ENCODE data around the gene RAB40B. TPM values are rescaled to one million over a fixed set of nuclear protein-coding genes. Genes with fewer than 3 reads are reported as not detected.

The RAB40B gene
- total RNA-seq, 1 experiment from 2014 or later = 17.9 TPM

- DNase-seq (ENCODE audit: low read depth) = no peak
These were observed 82.3 kb downstream of the RAB40B start for GRCh38 chr17:82616021-82616711.

- DNase-seq (ENCODE audit: low read depth) = no peak
These were observed 83.1 kb downstream of the RAB40B start for GRCh38 chr17:82615084-82616020.

GRCh38 chr17:82614095-82614631, 84.3 kb downstream of the RAB40B start:
- no peak for DNase-seq (ENCODE audit: low read depth)

- no peak for DNase-seq (ENCODE audit: low read depth)
These were observed 85.0 kb downstream of the RAB40B start for GRCh38 chr17:82613283-82614094.

- no peak for DNase-seq (ENCODE audit: low read depth)
These were observed 87.1 kb downstream of the RAB40B start for GRCh38 chr17:82611140-82612058.

GRCh38 chr17:82609655-82610054, 88.8 kb downstream of the RAB40B start:
- no peak for DNase-seq (ENCODE audit: low read depth)

- no peak for DNase-seq (ENCODE audit: low read depth)
These were observed 89.7 kb downstream of the RAB40B start for GRCh38 chr17:82608816-82609215.

- no peak for DNase-seq (ENCODE audit: low read depth)
These were observed 92.4 kb downstream of the RAB40B start for GRCh38 chr17:82605939-82606600.

Other genes starting within 250 kb of the RAB40B start
- 83.5 and 107 TPM in 2 replicates for gene CYBC1, start 247.9 kb downstream of the RAB40B start, total RNA-seq (2014; rRNA removed)
- 62.7 and 62.8 TPM in 2 replicates for gene NARF, start 240.0 kb downstream of the RAB40B start, total RNA-seq (2014; rRNA removed)
- 24.8 and 31.5 TPM in 2 replicates for gene FOXK2, start 179.0 kb downstream of the RAB40B start, total RNA-seq (2014; rRNA removed)
- 90.8 and 116 TPM in 2 replicates for gene WDR45B, start 50.3 kb downstream of the RAB40B start, total RNA-seq (2014; rRNA removed)
- 32.1 and 37.7 TPM in 2 replicates for gene FN3KRP, start 18.0 kb upstream of the RAB40B start, total RNA-seq (2014; rRNA removed)
- gene FN3K, start 36.9 kb upstream of the RAB40B start, total RNA-seq (2014; rRNA removed) = 0.23 and 3.1 TPM in 2 replicates
- gene TBCD, start 53.4 kb upstream of the RAB40B start, total RNA-seq (2014; rRNA removed) = 27.0 and 46.2 TPM in 2 replicates
- gene ZNF750, start 141.3 kb upstream of the RAB40B start, total RNA-seq (2014; rRNA removed) = not detected in 2 replicates